Prostate gland (tissue), 2 donors: ENCODE measurements around the gene ATP8B3.

ENCODE experiments used
- POLR2A ChIP-seq: fragments of 450-650 bp; IDR thresholded peaks from one replicate; pipeline ENCODE4 v1.6.1; 2016; ENCODE audit warnings: antibody characterized with exemption, mild to moderate bottlenecking
- POLR2AphosphoS5 ChIP-seq: sonication (generic); formaldehyde crosslinking; IDR thresholded peaks from one replicate; pipeline ENCODE4 v1.6.1; 2017; ENCODE audit warnings: antibody characterized with exemption
- TF ChIP-seq, protein P1 (sequence below), 4 experiments: fragments of 200-600 bp in 2 of 4; fragments of 450-650 bp in 2 of 4; sonication (generic) in 2 of 4; IDR thresholded peaks; 1 replicate in 3 of 4; 2 replicates in 1 of 4; pipeline ENCODE4 v1.5.1; 2016 to 2019; ENCODE audit warnings: antibody characterized with exemption in 4 of 4, mild to moderate bottlenecking in 2 of 4, moderate library complexity in 2 of 4

DNA sequence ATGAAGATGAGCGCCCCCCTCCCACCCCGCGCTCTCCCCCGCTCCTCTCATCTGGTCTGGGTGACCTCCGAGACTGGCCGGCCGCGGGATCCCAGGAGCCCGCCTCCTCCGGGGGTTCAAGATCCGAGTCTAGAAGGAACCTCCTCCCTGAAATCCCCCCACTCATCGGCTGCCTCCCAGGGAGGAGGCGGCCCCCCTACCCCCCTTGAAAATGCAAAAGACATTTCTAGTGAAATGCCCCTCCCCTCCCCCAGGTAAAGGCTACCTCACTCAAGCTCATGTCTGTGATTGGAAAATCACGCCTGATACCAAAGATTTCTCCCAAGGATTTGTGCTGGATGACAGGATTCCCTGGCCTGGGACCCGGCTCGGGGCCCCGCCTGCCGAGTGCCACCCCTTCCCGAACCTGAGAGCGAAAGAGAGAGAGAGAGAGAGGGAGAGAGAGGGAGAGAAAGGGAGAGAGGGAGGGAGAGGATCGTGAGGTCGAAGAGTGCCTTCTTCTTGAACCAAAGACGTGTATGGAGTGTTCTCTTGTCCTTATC, 35.4 kb downstream of the ATP8B3 start:
- TF ChIP-seq POLR2A (no peak), POLR2AphosphoS5 (no peak)
- TF ChIP-seq, protein P1, sequence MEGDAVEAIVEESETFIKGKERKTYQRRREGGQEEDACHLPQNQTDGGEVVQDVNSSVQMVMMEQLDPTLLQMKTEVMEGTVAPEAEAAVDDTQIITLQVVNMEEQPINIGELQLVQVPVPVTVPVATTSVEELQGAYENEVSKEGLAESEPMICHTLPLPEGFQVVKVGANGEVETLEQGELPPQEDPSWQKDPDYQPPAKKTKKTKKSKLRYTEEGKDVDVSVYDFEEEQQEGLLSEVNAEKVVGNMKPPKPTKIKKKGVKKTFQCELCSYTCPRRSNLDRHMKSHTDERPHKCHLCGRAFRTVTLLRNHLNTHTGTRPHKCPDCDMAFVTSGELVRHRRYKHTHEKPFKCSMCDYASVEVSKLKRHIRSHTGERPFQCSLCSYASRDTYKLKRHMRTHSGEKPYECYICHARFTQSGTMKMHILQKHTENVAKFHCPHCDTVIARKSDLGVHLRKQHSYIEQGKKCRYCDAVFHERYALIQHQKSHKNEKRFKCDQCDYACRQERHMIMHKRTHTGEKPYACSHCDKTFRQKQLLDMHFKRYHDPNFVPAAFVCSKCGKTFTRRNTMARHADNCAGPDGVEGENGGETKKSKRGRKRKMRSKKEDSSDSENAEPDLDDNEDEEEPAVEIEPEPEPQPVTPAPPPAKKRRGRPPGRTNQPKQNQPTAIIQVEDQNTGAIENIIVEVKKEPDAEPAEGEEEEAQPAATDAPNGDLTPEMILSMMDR (IDR thresholded peaks at IDR 0.05): no peak
